Smooth muscle cell (in vitro differentiated cells): ENCODE results near the gene USP48. TPM values are rescaled to one million over a fixed set of nuclear protein-coding genes. Genes with fewer than 3 reads are reported as not detected.
"Not testable (repeated sequence)": the region's sequence is repeated elsewhere in the genome, so short reads cannot be mapped to it uniquely, and the experiment has no call there.

ENCODE experiments used
- DNase-seq: peaks from one replicate; lab custom pipeline; 2025; ENCODE audit not compliant: unreplicated experiment; lab: John Stamatoyannopoulos, UW
- H2AFZ ChIP-seq: fragments of 200-600 bp; sonication (generic); 2 replicates; pipeline ENCODE4 v1.6.0; 2016; ENCODE audit warnings: antibody characterized with exemption, low read depth, mild to moderate bottlenecking
- H3F3A ChIP-seq: fragments of 200-600 bp; sonication (generic); 2 replicates; pipeline ENCODE4 v1.6.0; 2017; ENCODE audit warnings: antibody characterized with exemption, low read depth
- H3K27ac ChIP-seq: fragments of 200-600 bp; sonication (generic); 2 replicates; pipeline ENCODE4 v1.5.1; 2016; ENCODE audit warnings: low read depth, mild to moderate bottlenecking
- H3K27me3 ChIP-seq: fragments of 200-600 bp; sonication (generic); 2 replicates; pipeline ENCODE4 v1.6.1; 2016; ENCODE audit warnings: low read depth, mild to moderate bottlenecking
- H3K36me3 ChIP-seq: fragments of 200-600 bp; sonication (generic); 2 replicates; pipeline ENCODE4 v1.5.1; 2016; ENCODE audit warnings: low read depth
- H3K4me1 ChIP-seq: fragments of 200-600 bp; sonication (generic); 2 replicates; pipeline ENCODE4 v1.5.1; 2016; ENCODE audit warnings: low read depth
- H3K4me2 ChIP-seq: fragments of 200-600 bp; sonication (generic); 2 replicates; pipeline ENCODE4 v1.6.0; 2016; ENCODE audit warnings: mild to moderate bottlenecking
- H3K4me3 ChIP-seq: fragments of 200-600 bp; sonication (generic); 2 replicates; pipeline ENCODE4 v1.5.1; 2016; ENCODE audit warnings: mild to moderate bottlenecking
- H3K79me2 ChIP-seq: fragments of 200-600 bp; sonication (generic); 2 replicates; pipeline ENCODE4 v1.6.0; 2016; ENCODE audit warnings: low read depth, mild to moderate bottlenecking
- H3K9ac ChIP-seq: fragments of 200-600 bp; sonication (generic); 2 replicates; pipeline ENCODE4 v1.6.0; 2016; ENCODE audit warnings: low read depth
- H3K9me3 ChIP-seq: fragments of 200-600 bp; sonication (generic); replicated peaks from 2 replicates; pipeline ENCODE4 v1.5.1; 2016; ENCODE audit warnings: low read depth
- H4K20me1 ChIP-seq: fragments of 200-600 bp; sonication (generic); 2 replicates; pipeline ENCODE4 v1.6.0; 2016; ENCODE audit warnings: low read depth
- CTCF ChIP-seq: fragments of 200-600 bp; sonication (generic); IDR thresholded peaks from 2 replicates; pipeline ENCODE4 v1.5.1; 2017; ENCODE audit warnings: borderline replicate concordance, mild to moderate bottlenecking, antibody characterized with exemption; ENCODE audit not compliant: insufficient read depth, poor library complexity, severe bottlenecking
- WGBS: methylation state at CpG from one replicate; pipeline ENCODE4 v1.1.7; 2016; ENCODE audit warnings: low lambda C conversion rate; 5-methylcytosine and 5-hydroxymethylcytosine counted together
- polyA plus RNA-seq: library from polyadenylated mRNA; unstranded; fragments of >200 nt; fragmentation: Nextera tagmentation; extraction: Ambion mirVana; gene quantifications from 2 replicates; pipeline ENCODE4 v1.2.1, GENCODE V29; 2016
- total RNA-seq: library from RNA; depleted of rRNA; stranded (reverse); fragments of >200 nt; gene quantifications from 2 replicates; pipeline ENCODE4 v1.2.3, GENCODE V29; 2014

Gene USP48
- total and polyA plus RNA-seq, 2 experiments from 2014 or later = 34.5 to 76.0 TPM

- no peak for TF ChIP-seq CTCF
- no peak overlapping the region for H3K9ac ChIP-seq
- no peaks in the 10 kb centered on the region for H3K4me1 ChIP-seq
- no peaks in the 10 kb centered on the region for H4K20me1 ChIP-seq
- H3K4me2 ChIP-seq = no peak overlapping the region
- H3K27me3 ChIP-seq = no peaks in the 10 kb centered on the region
- WGBS = 97% methylated on average over 17 of the region's 17 CpGs
- no peak for DNase-seq
- no peaks in the 10 kb centered on the region for H3F3A ChIP-seq
- no peaks in the 10 kb centered on the region for H3K79me2 ChIP-seq
- H3K27ac ChIP-seq = no peak overlapping the region
- H3K36me3 ChIP-seq = peaks cover 7% of the 10 kb centered on the region
- no peak overlapping the region for H2AFZ ChIP-seq
- no peaks in the 10 kb centered on the region for H3K9me3 ChIP-seq
- H3K4me3 ChIP-seq = no peak overlapping the region
Measured at GRCh38 chr1:21829294-21829693, 46.3 kb upstream of the USP48 start.

- no peak overlapping the region for H2AFZ ChIP-seq
- H3K79me2 ChIP-seq = no peaks in the 10 kb centered on the region
- no peak overlapping the region for H3K9ac ChIP-seq
- peaks cover 1% of the 10 kb centered on the region for H3K36me3 ChIP-seq
- H3K27ac ChIP-seq = no peak overlapping the region
- H3K4me2 ChIP-seq = no peak overlapping the region
- no peaks in the 10 kb centered on the region for H3F3A ChIP-seq
- no peaks in the 10 kb centered on the region for H4K20me1 ChIP-seq
- no peaks in the 10 kb centered on the region for H3K27me3 ChIP-seq
- H3K4me3 ChIP-seq = no peak overlapping the region
- H3K9me3 ChIP-seq = no peaks in the 10 kb centered on the region
- DNase-seq = no peak
- H3K4me1 ChIP-seq = no peaks in the 10 kb centered on the region
- TF ChIP-seq CTCF = no peak
- 97% methylated on average over 27 of the region's 28 CpGs for WGBS
Measured at GRCh38 chr1:21828506-21829210, 45.7 kb upstream of the USP48 start.

- 95% methylated on average over 8 of the region's 13 CpGs for WGBS
- no peaks in the 10 kb centered on the region for H3K9me3 ChIP-seq
- no peaks in the 10 kb centered on the region for H3K27me3 ChIP-seq
- no peaks in the 10 kb centered on the region for H3K36me3 ChIP-seq
- no peaks in the 10 kb centered on the region for H3K79me2 ChIP-seq
- no peak overlapping the region for H3K4me3 ChIP-seq
- DNase-seq = no peak
- H3K27ac ChIP-seq = no peak overlapping the region
- no peak overlapping the region for H2AFZ ChIP-seq
- no peaks in the 10 kb centered on the region for H4K20me1 ChIP-seq
- H3F3A ChIP-seq = no peaks in the 10 kb centered on the region
- H3K4me1 ChIP-seq = no peaks in the 10 kb centered on the region
- no peak for TF ChIP-seq CTCF
- H3K4me2 ChIP-seq = no peak overlapping the region
- H3K9ac ChIP-seq = no peak overlapping the region
Measured at GRCh38 chr1:21828075-21828474, 45.1 kb upstream of the USP48 start.

- no peaks in the 10 kb centered on the region for H3K27me3 ChIP-seq
- H3K36me3 ChIP-seq = no peaks in the 10 kb centered on the region
- no peaks in the 10 kb centered on the region for H3K9me3 ChIP-seq
- no peak for TF ChIP-seq CTCF
- no peak overlapping the region for H3K4me3 ChIP-seq
- H3F3A ChIP-seq = no peaks in the 10 kb centered on the region
- no peak for DNase-seq
- 97% methylated on average over 5 of the region's 5 CpGs for WGBS
- H2AFZ ChIP-seq = no peak overlapping the region
- H3K9ac ChIP-seq = no peak overlapping the region
- H3K4me2 ChIP-seq = no peak overlapping the region
- no peaks in the 10 kb centered on the region for H3K79me2 ChIP-seq
- H3K4me1 ChIP-seq = no peaks in the 10 kb centered on the region
- H3K27ac ChIP-seq = no peak overlapping the region
- H4K20me1 ChIP-seq = no peaks in the 10 kb centered on the region
Measured at GRCh38 chr1:21827141-21827679, 44.3 kb upstream of the USP48 start.

- H4K20me1 ChIP-seq, H3K9ac ChIP-seq, H3K4me3 ChIP-seq, H3K27ac ChIP-seq, H3K79me2 ChIP-seq, DNase-seq, H3F3A ChIP-seq, H3K9me3 ChIP-seq, H3K4me2 ChIP-seq, H3K27me3 ChIP-seq, H2AFZ ChIP-seq, H3K36me3 ChIP-seq, H3K4me1 ChIP-seq: not testable (repeated sequence)
- WGBS = over 99% methylated on average over 10 of the region's 10 CpGs
Measured at GRCh38 chr1:21826694-21827093, 43.7 kb upstream of the USP48 start.
